IPS-18c (cell line): ENCODE results near the gene KRTAP10-10.
"Not testable (repeated sequence)": the region's sequence is repeated elsewhere in the genome, so short reads cannot be mapped to it uniquely, and the experiment has no call there.

Experiments
- H3K4me3 ChIP-seq: 2 replicates; pipeline ENCODE4 v1.7.0; 2013; ENCODE audit warnings: low read depth, mild to moderate bottlenecking, low read length, moderate library complexity; ENCODE audit not compliant: insufficient read depth
- H3K9me3 ChIP-seq: one replicate; pipeline ENCODE4 v1.6.1; 2013; ENCODE audit warnings: mild to moderate bottlenecking, low read length, moderate library complexity; ENCODE audit not compliant: control insufficient read depth, insufficient read depth

KRTAP10-10 gene

GRCh38 chr21:44654576-44655175 is 17.5 kb downstream of the KRTAP10-10 start, which contains the start of gene KRTAP12-4:
Gene KRTAP12-4 (minus strand): TSS chr21:44654659. CDS start chr21:44654614, 45 bp downstream.
- Histone ChIP-seq H3K4me3 (no peak within 1 kb of the TSS), H3K9me3 (no peaks in the 10 kb centered on the region)

GRCh38 chr21:44656868-44657267 is 19.7 kb downstream of the KRTAP10-10 start:
- Histone ChIP-seq H3K4me3 (no peak overlapping the region), H3K9me3 (no peaks in the 10 kb centered on the region)

DNA sequence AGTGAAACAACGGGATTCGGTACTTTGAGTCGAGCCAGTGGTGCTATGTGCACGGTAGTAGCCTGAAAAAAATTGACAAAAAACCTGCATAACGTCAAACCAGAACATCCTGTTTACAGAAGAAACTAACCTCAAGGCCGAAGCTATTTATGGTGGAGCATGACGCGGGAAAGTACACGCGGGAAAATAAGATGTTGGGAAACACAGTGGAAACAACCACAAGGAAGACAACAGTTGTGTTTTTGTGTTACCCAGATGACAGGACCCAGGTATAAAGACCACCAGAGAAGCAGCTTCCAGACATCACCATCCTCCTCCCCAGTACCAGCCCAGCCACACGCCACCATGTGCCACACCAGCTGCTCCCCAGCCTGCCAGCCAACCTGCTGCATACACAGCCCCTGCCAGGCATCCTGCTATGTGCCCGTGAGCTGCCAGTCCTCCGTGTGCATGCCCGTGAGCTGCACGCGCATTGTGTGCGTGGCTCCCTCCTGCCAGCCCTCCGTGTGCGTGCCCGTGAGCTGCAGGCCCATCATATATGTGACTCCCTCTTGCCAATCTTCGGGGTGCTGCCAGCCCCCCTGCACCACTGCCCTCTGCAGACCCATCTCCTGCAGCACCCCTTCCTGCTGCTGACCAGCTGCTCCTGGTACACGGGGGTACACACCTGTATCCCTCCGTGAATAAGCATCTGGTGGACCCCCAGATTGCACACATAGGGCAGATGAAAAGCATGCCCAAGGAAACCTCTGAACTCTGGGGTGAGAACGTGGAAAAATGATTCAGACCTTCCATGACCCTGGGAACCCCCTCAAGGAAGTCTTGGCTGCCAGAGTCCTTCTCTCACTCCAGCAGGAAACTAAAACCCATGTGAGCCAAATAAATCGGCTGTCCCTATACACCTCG is 20.7 kb downstream of the KRTAP10-10 start, which contains the start of gene KRTAP12-3:
KRTAP12-3 (plus strand) TSS at position 298 of the 906 bp plus-strand sequence; CDS start at position 346, 48 bp downstream.
- no peaks in the 10 kb centered on the region for H3K9me3 ChIP-seq
- no peak within 1 kb of the TSS for H3K4me3 ChIP-seq

GRCh38 chr21:44658541-44658910 is 21.4 kb downstream of the KRTAP10-10 start:
- no peaks in the 10 kb centered on the region for H3K9me3 ChIP-seq
- H3K4me3 ChIP-seq, result no peak overlapping the region

GRCh38 chr21:44658913-44659595 is 21.9 kb downstream of the KRTAP10-10 start:
- H3K4me3 ChIP-seq, result no peak overlapping the region
- H3K9me3 ChIP-seq, result no peaks in the 10 kb centered on the region

DNA sequence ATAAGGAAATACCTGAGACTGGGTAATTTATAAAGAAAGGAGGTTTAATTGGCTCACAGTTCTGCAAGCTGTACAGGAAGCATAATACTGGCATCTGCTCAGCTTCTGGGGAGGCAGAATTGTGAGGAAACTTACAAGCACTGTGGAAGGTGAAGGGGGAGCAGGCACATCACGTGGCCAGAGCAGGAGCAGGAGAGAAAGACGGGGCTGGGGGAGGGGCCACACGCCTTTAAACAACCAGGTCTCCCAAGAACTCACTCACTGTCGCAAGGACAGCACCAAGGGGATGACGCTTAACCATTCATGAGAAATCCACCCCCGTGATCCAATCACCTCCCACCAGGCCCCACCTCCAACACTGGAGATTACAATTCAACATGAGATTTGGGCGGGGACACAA is 24.4 kb downstream of the KRTAP10-10 start:
- H3K4me3 ChIP-seq, H3K9me3 ChIP-seq: not testable (repeated sequence)

- Histone ChIP-seq H3K4me3 (no peak overlapping the region), H3K9me3 (no peaks in the 10 kb centered on the region)
These were observed 27.5 kb downstream of the KRTAP10-10 start for GRCh38 chr21:44664691-44665090.

DNA sequence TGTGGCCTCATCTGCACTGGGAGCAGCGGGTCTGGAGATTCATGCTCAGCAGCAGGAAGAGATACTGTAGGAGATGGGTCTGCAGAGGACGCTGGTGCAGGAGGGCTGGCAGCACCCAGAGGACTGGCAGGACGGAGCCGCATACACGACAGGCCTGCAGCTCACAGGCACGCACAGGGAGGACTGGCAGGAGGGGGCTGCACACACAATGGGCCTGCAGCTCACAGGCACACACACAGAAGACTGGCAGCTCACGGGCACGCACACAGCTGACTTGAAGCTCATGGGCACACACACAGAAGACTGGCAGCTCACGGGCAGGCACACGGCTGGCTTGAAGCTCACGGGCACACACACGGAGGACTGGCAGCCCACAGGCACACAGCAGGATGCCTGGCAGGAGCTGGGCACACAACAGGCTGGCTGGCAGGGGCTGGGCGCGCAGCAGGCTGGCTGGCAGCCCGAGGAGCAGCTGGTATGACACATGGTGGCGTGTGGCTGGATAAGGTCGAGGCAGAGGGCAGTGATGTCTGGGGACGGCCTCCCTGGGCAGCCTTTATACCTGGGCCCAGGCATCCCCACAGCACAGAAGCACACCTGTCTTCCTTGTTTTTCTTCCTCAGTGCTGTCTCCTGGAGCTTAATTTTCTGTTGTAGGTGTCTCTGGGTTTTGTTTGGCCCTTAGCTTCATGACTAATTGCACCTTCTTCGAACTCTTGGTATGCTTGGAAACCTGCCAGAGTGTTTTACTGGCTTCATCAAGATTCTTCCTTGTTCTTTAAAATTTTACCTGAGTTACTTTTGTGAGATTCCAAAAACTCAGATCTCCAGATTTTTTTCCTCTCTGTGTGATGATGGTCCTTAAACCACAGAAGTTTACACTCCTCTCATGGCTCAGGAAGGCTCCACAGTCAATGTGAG is 29.5 kb downstream of the KRTAP10-10 start, which contains the start of gene KRTAP12-2:
KRTAP12-2 (minus strand) TSS at position 527 of the 920 bp plus-strand sequence; CDS start at position 486, 41 bp downstream.
- no peak within 1 kb of the TSS for H3K4me3 ChIP-seq
- H3K9me3 ChIP-seq, result peaks cover 11% of the 10 kb centered on the region

DNA sequence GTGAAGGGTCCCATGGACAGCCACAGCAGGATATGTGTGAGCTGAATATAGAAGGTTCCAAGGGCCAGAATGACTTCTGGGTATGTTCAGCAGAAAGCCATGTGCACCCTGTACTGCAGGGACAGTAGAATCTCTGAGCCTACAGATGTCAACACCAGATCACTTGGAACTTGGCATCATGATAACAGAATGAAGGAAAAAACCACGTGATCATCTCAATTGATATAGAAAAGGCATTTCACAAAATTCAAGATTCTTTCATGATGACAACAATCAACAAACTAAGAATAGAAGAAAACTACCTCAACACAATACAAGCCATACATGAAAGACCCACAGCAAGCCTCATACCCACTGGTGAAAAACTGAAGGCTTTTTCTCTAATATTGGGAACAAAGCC is 30.5 kb downstream of the KRTAP10-10 start:
- no peak overlapping the region for H3K4me3 ChIP-seq

GRCh38 chr21:44670642-44671432 is 33.7 kb downstream of the KRTAP10-10 start:
- H3K9me3 ChIP-seq, result peaks cover 11% of the 10 kb centered on the region
- peak overlapping the region; percentile 15; the same call in 1 of the 2 replicates for H3K4me3 ChIP-seq

More for the DNA sequence above, 30.5 kb downstream of the KRTAP10-10 start:
- peaks cover 11% of the 10 kb centered on the region for H3K9me3 ChIP-seq

DNA sequence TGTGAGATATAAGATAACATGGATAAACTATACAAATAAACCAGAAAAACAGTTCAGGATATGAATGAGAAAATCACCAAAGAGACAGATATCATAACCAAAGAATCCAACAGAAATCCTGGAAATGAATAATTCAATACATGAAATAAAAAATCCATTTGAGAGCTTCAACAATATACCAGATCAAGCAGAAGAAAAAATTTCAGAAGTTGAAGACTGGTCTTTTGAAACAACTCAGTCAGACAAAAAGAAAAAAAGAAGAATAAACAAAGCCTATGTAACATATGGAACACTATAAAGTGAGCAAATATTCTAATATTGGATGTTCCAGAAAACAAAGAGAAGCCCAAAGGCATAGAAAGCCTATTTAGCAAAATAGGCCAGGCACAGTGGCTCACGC is 34.8 kb downstream of the KRTAP10-10 start:
- H3K9me3 ChIP-seq, result peaks cover 11% of the 10 kb centered on the region
- no peak overlapping the region for H3K4me3 ChIP-seq

GRCh38 chr21:44677881-44678280 is 40.7 kb downstream of the KRTAP10-10 start:
- no peak overlapping the region for H3K4me3 ChIP-seq
- no peaks in the 10 kb centered on the region for H3K9me3 ChIP-seq

GRCh38 chr21:44681152-44681551 is 44.0 kb downstream of the KRTAP10-10 start:
- Histone ChIP-seq H3K4me3 (no peak overlapping the region), H3K9me3 (no peaks in the 10 kb centered on the region)

GRCh38 chr21:44681861-44682579 is 44.9 kb downstream of the KRTAP10-10 start, which contains the start of gene KRTAP12-1:
Gene KRTAP12-1 (minus strand): TSS chr21:44682163. CDS start chr21:44682123, 40 bp downstream.
- no peak within 1 kb of the TSS for H3K4me3 ChIP-seq
- H3K9me3 ChIP-seq, result no peaks in the 10 kb centered on the region

GRCh38 chr21:44682580-44683151 is 45.5 kb downstream of the KRTAP10-10 start:
- H3K9me3 ChIP-seq, result no peaks in the 10 kb centered on the region
- no peak overlapping the region for H3K4me3 ChIP-seq
